ENCODE results near the gene DNAH8. TPM values are rescaled to one million over a fixed set of nuclear protein-coding genes. Genes with fewer than 3 reads are reported as not detected.

Gene DNAH8
- polyA plus RNA-seq, 1 of the 3 experiments (the other 2 are of a cell fraction), result not detected

- TF ChIP-seq CTCF (IDR thresholded peaks at IDR 0.05) (no peak), RFX5 (IDR thresholded peaks at IDR 0.05; ENCODE audit: low read length) (no peak), FOXM1 (IDR thresholded peaks at IDR 0.05; ENCODE audit: low read depth) (no peak), ZBTB33 (IDR thresholded peaks at IDR 0.05; ENCODE audit: borderline replicate concordance, low read depth) (no peak), EZH2phosphoT487 (IDR thresholded peaks at IDR 0.05; ENCODE audit: borderline replicate concordance, low read depth) (no peak), FOSL2 (IDR thresholded peaks at IDR 0.05; ENCODE audit: borderline replicate concordance, low read depth) (no peak)
These were observed 77.2 kb downstream of the DNAH8 start (continued) for GRCh38 chr6:38792356-38792755.

GRCh38 chr6:38794682-38795081 is 79.6 kb downstream of the DNAH8 start:
- no peaks in the 10 kb centered on the region for H4K20me1 ChIP-seq (ENCODE audit: insufficient read depth)
- H3K9me3 ChIP-seq, result no peaks in the 10 kb centered on the region
- 43% methylated on average over 3 of the region's 3 CpGs for WGBS (ENCODE audit: low lambda C conversion rate)
- CTCF ChIA-PET, result interaction anchor here (0.9 to 1.5 kb wide), 2 partner anchors 12 to 77 kb away, joined by 3 to 4 read pairs; no protein-coding TSS in a partner anchor
- no peak overlapping the region for H3K9ac ChIP-seq
- H3K27me3 ChIP-seq (ENCODE audit: insufficient read depth), result no peaks in the 10 kb centered on the region
- H3K36me3 ChIP-seq (replicated peaks in 1 of 2; ENCODE audit: control insufficient read depth in 1 of 2, insufficient read depth in 2 of 2, low read length in 1 of 2), result no peaks in the 10 kb centered on the region
- no peak overlapping the region for H3K27ac ChIP-seq (ENCODE audit: low read depth in 2 of 2, low read length in 1 of 2)
- H3K9me2 ChIP-seq, result no peaks in the 10 kb centered on the region
- no peak for DNase-seq
- POLR2A ChIA-PET, result no interaction called here
- H3K4me2 ChIP-seq, result no peak overlapping the region
- no peak overlapping the region for H3K4me3 ChIP-seq (ENCODE audit: low read depth in 2 of 2, low read length in 1 of 2)
- no peaks in the 10 kb centered on the region; a peak in 1 of 4 replicates for H3K4me1 ChIP-seq (ENCODE audit: control insufficient read depth in 1 of 2, insufficient read depth in 2 of 2, low read depth in 1 of 2, low read length in 1 of 2)
- H3K79me2 ChIP-seq (ENCODE audit: insufficient read depth), result no peaks in the 10 kb centered on the region
- H3F3A ChIP-seq (replicated peaks; ENCODE audit: insufficient read depth), result no peaks in the 10 kb centered on the region
- H2AFZ ChIP-seq (ENCODE audit: low read depth), result no peak overlapping the region
- no peak for TF ChIP-seq TCF12 (IDR thresholded peaks at IDR 0.05)
- TF ChIP-seq SIN3A (IDR thresholded peaks at IDR 0.05; ENCODE audit: borderline replicate concordance, low read depth, low read length), result no peak
- no peak for TF ChIP-seq EZH2phosphoT487 (IDR thresholded peaks at IDR 0.05; ENCODE audit: borderline replicate concordance, low read depth)
- TF ChIP-seq CTCF (IDR thresholded peaks at IDR 0.05), result no peak
- TF ChIP-seq YY1 (IDR thresholded peaks at IDR 0.05; ENCODE audit: low read depth), result no peak
- TF ChIP-seq FOSL2 (IDR thresholded peaks at IDR 0.05; ENCODE audit: borderline replicate concordance, low read depth), result no peak
- TF ChIP-seq CHD2 (IDR thresholded peaks at IDR 0.05; ENCODE audit: low read length, partially characterized antibody), result no peak
- no peak for TF ChIP-seq RFX5 (IDR thresholded peaks at IDR 0.05; ENCODE audit: low read length)
- no peak for TF ChIP-seq FOXJ3 (CRISPR knock-in tag; IDR thresholded peaks at IDR 0.05)
- TF ChIP-seq RAD21 (IDR thresholded peaks at IDR 0.05; ENCODE audit: low read length), result no peak
- no peak for TF ChIP-seq TEAD4 (IDR thresholded peaks at IDR 0.05; ENCODE audit: borderline replicate concordance, insufficient read depth)
- no peak for TF ChIP-seq ELF1 (IDR thresholded peaks at IDR 0.05)
- no peak for TF ChIP-seq NRF1 (IDR thresholded peaks at IDR 0.05; ENCODE audit: low read depth, low read length)
- TF ChIP-seq MEF2A (IDR thresholded peaks at IDR 0.05; ENCODE audit: borderline replicate concordance, low read depth), result no peak
- TF ChIP-seq EP300 (IDR thresholded peaks at IDR 0.05; ENCODE audit: borderline replicate concordance in 1 of 2, low read depth in 1 of 2, low read length in 1 of 2), result no peak
- TF ChIP-seq JUND (IDR thresholded peaks at IDR 0.05), result no peak
- TF ChIP-seq REST (IDR thresholded peaks at IDR 0.05; ENCODE audit: low read depth, low read length), result no peak
- TF ChIP-seq GABPA (IDR thresholded peaks at IDR 0.05; ENCODE audit: low read depth), result no peak
- TF ChIP-seq IRF3 (IDR thresholded peaks at IDR 0.05; ENCODE audit: low read depth, low read length), result no peak
